ENCODE data around the gene RAP1GAP.
"Not testable (repeated sequence)": the region's sequence is repeated elsewhere in the genome, so short reads cannot be mapped to it uniquely, and the experiment has no call there.

The RAP1GAP gene

DNA sequence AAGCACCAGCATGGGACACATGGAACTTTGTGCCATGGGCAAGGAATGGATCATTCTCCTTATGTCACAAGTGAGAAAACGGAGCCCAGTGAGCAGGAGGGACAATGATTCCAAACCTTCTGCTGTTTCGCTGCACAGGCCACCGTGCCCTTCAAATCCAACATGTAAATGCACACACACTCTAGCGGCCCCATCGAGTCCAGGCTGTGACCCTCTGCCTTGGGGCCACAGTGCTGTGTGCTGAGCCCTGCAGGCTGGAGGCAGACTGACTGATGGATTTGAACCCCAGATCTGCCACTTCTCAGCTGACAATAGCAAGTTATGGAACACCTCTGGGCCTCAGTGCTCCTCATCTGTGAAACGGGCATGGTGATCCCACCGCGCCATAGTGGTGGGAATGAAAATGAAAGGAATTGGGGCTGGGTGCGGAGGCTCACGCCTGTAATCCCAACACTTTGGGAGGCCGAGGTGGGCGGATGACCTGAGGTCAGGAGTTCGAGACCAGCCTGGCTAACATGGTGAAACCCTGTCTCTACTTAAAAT is 96.4 kb downstream of the RAP1GAP start:
- FAIRE-seq (no peak), DNase-seq (ENCODE audit: low spot score) (no peak)

- DNase-seq (ENCODE audit: low spot score) (no peak), FAIRE-seq (no peak)
These were observed 96.9 kb downstream of the RAP1GAP start for GRCh38 chr1:21572221-21572620.

GRCh38 chr1:21570885-21571284 is 98.3 kb downstream of the RAP1GAP start:
- no peak for FAIRE-seq
- no peak for DNase-seq (ENCODE audit: low spot score)

- FAIRE-seq: no peak
- no peak for DNase-seq (ENCODE audit: low spot score)
These were observed 98.7 kb downstream of the RAP1GAP start for GRCh38 chr1:21570528-21570875.

DNA sequence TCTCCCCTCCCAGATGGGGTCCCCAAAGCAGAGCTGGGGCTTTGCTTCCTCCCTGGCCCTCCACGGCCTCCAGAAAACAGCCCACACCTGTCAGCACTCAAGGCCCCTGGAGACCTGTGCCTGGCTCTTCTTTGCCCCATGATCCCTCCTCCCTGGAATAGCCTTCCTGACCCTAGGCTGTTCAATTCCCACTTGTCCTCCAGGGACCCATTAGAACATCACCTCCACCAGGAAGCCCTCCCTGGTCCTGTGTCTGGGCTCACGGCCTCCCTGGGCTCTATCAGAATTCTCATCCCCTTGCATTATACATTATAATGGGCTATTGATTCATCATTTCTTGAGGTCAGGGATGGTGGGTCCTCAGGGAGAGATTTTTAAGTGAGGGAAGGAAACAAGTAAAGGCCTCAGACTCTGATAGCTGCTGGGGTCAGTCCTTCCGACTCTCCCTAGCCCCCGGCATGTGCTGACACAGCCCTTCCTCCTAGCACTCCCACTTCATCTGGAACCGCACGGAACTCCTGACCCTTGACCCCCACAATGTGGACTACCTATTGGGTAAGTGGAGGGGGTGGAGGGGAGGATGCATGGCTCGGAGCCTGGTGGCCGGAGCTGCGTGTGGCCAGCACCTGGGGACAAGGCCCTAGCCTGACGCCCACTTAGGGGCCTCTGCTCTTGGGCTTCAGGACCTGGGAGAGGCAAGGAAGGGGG is 99.2 kb downstream of the RAP1GAP start:
- no peak for FAIRE-seq
- no peak for DNase-seq (ENCODE audit: low spot score)

- FAIRE-seq: no peak
- DNase-seq (ENCODE audit: low spot score): no peak
These were observed 100.3 kb downstream of the RAP1GAP start for GRCh38 chr1:21568809-21569385.

- peak; percentile 81 for DNase-seq (ENCODE audit: low spot score)
- peak; percentile 95 for FAIRE-seq
These were observed 101.0 kb downstream of the RAP1GAP start for GRCh38 chr1:21568006-21568746.

DNA sequence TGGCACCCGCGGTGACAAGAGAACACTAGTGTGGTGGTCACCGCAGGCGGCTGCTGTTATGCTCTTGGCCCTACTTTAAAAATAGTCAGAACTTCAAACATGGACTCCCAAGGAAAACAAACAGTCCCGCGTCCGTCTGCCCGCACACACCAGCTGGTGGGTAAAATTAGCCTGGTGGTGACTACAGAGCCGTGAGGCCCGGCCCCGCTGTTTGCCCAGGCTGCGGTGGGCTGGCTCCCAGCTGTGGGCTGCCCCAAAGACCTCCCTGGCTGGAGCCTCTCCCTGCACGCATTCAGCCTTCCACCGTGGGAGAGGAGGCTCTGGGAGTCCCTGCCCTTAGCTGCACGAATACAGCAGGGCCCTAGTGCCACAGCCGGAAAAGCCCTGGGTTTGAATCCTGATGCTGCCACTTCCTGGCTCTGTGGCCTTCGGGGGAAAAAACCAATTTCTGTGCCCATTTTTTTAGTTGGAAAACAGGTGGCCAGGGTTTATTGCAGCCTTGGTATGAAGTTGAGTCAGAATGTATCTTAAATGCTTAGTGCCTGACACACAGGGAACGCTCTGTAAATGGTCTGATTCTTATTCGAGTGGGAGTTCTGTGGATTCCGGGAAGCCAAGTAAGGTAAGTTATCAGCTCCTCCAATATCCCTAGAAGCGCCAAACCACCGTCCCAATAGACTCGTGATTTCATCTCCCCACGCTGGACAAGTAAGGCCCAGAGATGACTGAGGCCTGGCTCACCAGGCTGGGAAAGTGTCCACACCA is 101.7 kb downstream of the RAP1GAP start:
- peak; percentile 33 for DNase-seq (ENCODE audit: low spot score)
- FAIRE-seq: peak; percentile 53

DNA sequence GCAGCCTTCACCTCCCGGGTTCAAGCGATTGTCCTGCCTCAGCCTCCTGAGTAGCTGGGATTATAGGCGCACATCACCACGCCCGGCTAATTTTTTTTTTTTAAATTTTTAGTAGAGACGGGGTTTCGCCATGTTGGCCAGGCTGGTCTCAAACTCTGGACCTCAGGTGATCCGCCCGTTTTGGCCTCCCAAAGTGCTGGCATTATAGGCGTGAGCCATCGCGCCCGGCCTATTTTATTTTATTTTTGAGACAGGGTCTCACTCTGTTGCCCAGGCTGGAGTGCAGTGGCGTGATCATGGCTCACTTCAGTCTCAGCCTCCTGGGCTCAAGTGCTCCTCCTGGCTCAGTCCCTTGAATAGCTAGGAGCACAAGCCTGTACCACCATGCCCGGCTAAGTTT is 102.8 kb downstream of the RAP1GAP start:
- not testable (repeated sequence) for FAIRE-seq; DNase-seq (ENCODE audit: low spot score)

GRCh38 chr1:21565285-21565684 is 103.9 kb downstream of the RAP1GAP start:
- no peak for DNase-seq (ENCODE audit: low spot score)
- FAIRE-seq: no peak

GRCh38 chr1:21564521-21565095 is 104.5 kb downstream of the RAP1GAP start:
- no peak for DNase-seq (ENCODE audit: low spot score)
- FAIRE-seq: no peak

- FAIRE-seq (no peak), DNase-seq (ENCODE audit: low spot score) (no peak)
These were observed 105.2 kb downstream of the RAP1GAP start for GRCh38 chr1:21563971-21564370.

DNA sequence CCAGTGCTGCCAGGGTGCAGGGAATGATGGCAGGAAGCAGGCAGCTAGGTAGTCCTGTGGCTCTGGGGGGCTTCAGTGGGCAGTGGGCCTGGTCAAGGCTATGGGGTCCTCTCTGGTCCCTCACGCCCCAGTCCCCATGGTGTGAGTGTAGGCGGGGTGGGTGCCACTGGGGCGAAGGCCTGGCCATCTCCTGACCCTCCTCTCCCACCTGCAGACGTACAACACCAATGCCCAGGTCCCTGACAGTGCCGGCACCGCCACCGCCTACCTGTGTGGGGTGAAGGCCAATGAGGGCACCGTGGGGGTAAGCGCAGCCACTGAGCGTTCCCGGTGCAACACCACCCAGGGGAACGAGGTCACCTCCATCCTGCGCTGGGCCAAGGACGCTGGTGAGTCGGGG is 106.3 kb downstream of the RAP1GAP start:
- no peak for DNase-seq (ENCODE audit: low spot score)
- no peak for FAIRE-seq

DNA sequence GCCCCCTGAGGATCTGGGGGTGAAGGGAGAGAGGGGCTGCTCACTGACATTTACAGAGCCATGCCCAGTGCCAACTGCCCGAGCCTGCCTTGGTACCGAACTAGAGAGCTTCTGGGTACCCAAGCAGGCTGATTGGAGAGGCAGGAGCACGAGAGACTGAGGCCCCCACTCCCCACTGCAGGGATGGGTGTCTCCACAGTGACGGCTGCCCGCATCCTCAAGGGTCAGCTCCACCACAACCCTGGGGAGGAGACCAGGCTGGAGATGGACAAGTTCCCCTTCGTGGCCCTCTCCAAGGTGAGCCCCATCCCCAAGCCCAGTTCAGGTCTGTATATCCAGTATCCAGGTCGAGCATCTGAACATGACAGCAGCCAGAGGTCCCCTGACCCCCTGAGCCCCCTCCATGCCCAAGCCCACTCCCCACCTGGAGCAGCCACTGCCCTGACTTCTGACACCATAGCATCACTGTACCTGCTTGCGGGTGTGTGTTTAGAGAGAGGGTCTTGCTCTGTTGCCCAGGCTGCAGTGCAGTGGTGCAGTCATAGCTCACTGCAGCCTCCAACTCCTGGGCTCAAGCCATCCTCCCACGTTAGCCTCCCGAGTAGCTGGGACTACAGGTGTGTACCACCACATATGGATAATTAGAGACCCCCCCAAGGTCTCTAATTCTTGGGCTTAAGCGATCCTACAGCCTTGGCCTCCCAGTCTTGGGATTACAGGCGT is 108.1 kb downstream of the RAP1GAP start:
- DNase-seq (ENCODE audit: low spot score): no peak
- no peak for FAIRE-seq

DNA sequence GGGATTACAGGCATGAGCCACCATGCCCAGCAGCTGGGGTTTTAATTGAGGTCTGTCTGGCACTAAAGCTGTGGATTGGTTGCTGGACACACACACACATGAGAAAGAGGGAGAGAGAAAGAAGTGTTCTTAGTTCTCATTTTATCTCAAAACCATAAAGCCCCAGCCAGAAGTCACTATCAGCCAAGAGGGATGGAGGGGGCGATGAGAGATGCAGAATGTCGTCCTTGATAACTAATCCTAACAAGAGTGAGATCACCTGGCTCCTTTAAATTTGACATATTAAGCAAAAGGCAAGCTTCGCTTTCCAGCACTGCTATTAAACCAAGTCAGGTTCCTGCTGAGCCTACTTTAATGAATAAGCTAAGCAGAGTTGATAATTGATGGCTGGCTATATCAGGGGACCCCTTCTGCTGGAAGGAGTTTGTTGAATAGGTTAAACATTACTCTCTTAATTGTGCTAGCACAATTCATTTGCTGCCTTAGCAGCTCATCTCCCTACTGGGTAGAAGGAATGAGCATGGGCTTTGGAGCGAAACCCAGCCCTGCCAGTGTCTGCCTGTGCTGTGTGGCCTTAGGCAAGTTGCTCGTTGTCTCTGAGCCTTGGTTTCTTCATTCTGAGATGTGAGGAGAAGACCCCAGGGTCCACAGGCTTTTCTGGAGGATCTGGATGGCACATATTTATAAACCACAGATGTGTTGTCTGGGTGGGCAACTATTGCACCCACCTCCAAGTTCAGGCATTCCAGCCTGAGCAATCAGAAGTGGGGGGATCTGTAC is 109.2 kb downstream of the RAP1GAP start:
- DNase-seq (ENCODE audit: low spot score) (no peak), FAIRE-seq (no peak)

DNA sequence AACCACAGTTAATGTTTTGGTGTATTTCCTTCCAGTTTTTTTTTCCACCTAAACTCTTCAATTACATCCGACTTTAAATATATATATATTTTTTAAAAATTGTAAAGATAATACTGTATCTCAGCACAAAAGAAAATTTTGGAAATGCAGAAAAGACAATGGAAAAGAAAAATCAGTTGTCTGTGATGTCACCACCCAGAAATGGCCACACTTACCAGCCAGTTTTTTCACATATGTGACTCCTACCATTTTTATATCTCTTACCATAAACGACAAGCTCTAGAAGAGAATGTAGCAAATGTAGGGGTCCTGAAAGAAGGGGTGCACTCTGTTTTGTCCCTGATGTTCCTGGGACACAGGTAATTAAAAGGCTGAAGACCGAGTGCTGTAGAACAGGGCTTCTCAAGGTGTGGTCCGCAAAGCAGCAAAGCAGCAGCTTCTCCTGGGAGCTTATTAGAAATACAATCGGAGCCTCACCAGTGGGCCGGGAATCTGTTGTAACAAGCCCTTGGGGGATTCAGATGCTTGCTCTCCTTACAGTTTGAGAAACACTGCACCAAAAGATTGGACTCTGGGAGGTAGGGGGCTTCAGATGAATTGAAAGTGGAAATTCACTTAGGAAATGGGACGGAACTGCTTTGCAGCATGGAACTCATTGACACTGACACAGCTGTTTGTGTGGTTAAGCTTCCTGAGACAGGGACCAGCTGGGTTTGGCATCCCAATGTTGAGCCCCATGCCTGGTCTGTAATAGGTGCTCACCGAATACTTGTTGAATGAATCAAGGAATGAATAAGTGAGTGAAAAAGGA is 115.8 kb downstream of the RAP1GAP start:
- FAIRE-seq (no peak), DNase-seq (ENCODE audit: low spot score) (peak; percentile 67)

GRCh38 chr1:21552715-21553114 is 116.4 kb downstream of the RAP1GAP start:
- FAIRE-seq: no peak
- no peak for DNase-seq (ENCODE audit: low spot score)

GRCh38 chr1:21550866-21551475 is 118.2 kb downstream of the RAP1GAP start:
- FAIRE-seq: peak; percentile 71

GRCh38 chr1:21550097-21550496 is 119.1 kb downstream of the RAP1GAP start:
- no peak for DNase-seq (ENCODE audit: low spot score)
- no peak for FAIRE-seq

More at GRCh38 chr1:21550866-21551475, 118.2 kb downstream of the RAP1GAP start:
- no peak for DNase-seq (ENCODE audit: low spot score)
